Posterior vena cava (tissue), 2 donors: Measurements from ENCODE around the gene PRPF6. TPM values are rescaled to one million over a fixed set of nuclear protein-coding genes. Genes with fewer than 3 reads are reported as not detected.
A peak's percentile ranks its signal among the peaks of the same experiment; 100 is the strongest.

Experiments
- DNase-seq: peaks from one replicate; pipeline ENCODE4 v3.0.0-alpha.2; 2020; ENCODE audit warnings: low spot score
- intact Hi-C, 2 donors: fragments of 100-400 bp; cut with DNase I; formaldehyde crosslinking; loops; one replicate each; pipeline versions ENCODE4 v1.14.1 to v1.14.2; 2022 to 2023
- total RNA-seq, 2 donors: library from RNA; stranded (reverse); fragmentation: NEBNext Ultra II Directional; extraction: Animal tissue kit (Norgen Biotek cat#: 25700); gene quantifications; one replicate each; pipeline ENCODE4 v1.2.1, GENCODE V29; 2021
- donor health status: DM: yes; HTN: yes; CAD: no.
- donor health status: DM: yes; HTN: yes; CAD: no.

PRPF6 gene
- total RNA-seq, 2 donors from 2014 or later: 44.3 to 44.8 TPM

DNA sequence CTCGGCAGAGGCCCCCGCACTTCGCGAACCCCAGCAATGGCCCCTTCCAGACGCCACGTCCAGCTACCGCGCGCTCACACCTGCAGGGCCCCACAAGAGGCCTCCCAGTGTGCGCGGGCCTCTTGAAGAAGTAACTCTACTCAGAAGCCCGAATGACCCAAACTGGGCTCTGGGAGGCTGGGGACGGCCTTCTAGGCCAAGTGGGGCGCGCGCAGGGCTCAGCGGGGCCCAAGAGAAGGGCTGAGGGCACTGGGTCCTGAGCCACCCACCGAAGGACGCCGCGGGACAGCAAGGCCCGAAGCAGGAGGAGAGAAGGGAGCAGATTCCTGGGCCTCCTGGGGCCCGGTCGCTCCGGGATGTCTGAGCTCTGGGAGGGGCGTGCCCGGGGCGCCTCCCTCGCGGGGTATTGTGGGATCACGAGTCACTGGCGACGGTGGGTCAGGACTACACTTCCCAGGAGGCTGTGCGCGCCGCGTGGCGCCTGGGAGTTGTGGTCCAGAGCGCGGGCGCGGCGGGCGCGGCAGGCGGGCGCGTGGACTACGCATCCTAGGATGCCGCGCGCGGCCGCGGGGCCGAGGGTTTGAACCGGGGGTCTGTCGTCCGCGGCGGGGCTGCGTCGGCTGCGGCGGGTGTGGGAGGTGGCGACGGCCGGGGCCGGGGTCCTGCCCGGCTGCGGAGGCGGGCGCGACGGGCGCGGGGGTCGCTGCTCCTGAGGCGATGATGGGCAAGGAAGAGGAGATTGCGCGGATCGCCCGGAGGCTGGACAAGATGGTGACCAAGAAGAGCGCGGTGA, 81.9 kb downstream of the PRPF6 start, which contains the start of gene TCEA2:
TSS of gene TCEA2 (plus strand) at position 603 of the 793 bp plus-strand sequence. CDS start at position 718, 115 bp downstream.
- DNase-seq: peak; percentile 99
- intact Hi-C loops: no loop called here

DNA sequence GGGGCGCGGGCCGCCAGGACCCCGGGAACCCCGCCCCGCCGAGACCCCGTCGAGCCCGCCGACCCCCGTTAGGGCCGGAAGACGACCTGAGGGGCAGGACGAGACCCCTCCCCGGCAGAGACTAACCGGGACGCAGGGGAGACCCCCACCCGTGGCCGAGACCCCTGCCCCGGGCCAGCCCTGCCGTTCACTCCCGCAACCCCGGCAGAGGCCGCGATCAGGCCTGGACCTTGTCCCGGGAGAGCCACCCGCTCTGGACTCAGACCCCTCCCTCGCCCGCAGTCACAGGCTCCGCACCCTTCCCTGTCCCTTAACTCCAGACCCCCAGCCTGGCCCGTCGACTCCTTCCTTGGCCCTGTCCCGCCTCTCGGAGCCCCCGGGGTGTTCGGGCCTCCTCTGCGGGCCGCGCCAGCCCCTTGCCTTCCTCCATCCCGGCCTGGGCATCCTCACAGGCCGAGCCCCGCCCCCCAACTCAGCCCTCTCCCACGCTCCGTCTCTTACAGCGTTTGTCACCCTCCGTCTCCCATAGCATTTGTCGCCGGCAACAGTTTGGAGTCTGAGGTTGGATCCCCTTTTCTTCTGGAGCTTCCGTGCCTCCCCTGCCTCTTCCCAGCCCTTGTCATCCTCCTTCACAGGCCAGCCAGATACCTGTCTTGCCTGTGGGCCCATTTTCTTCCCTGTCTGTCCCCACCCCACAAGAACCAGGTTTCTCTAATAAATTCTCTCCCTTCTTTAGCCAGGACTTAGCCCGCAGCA, 82.6 kb downstream of the PRPF6 start:
- intact Hi-C loops: no loop called here
- no peak for DNase-seq

DNA sequence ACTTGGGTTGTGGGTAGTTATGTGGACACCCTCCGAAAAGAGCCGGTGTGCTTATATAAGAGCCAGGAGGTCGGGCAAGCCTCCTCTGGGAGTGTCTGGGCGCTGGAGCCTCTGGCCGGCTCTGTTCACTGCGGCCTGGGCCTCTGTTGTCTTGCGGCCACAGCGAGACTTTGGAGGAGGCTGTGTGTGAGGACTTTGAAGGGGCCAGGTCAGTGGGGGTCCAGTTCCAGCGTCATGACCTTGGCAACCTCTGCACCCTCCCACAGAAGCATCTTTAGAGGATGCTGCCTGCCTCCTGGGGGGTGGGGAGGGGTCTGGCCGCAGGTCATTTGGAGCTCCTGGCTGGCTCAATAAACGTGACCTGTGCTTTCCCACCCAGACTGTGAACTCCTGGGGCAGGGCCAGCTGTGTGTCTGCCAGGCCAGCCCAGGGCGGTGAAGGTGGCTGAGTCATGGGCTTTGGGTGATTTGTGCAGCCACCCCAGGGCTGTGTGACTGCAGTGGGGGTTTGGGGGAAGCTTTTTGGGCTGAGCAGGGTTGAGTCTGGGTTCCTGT, 83.3 kb downstream of the PRPF6 start:
- no peak for DNase-seq
- intact Hi-C loops: no loop called here

DNA sequence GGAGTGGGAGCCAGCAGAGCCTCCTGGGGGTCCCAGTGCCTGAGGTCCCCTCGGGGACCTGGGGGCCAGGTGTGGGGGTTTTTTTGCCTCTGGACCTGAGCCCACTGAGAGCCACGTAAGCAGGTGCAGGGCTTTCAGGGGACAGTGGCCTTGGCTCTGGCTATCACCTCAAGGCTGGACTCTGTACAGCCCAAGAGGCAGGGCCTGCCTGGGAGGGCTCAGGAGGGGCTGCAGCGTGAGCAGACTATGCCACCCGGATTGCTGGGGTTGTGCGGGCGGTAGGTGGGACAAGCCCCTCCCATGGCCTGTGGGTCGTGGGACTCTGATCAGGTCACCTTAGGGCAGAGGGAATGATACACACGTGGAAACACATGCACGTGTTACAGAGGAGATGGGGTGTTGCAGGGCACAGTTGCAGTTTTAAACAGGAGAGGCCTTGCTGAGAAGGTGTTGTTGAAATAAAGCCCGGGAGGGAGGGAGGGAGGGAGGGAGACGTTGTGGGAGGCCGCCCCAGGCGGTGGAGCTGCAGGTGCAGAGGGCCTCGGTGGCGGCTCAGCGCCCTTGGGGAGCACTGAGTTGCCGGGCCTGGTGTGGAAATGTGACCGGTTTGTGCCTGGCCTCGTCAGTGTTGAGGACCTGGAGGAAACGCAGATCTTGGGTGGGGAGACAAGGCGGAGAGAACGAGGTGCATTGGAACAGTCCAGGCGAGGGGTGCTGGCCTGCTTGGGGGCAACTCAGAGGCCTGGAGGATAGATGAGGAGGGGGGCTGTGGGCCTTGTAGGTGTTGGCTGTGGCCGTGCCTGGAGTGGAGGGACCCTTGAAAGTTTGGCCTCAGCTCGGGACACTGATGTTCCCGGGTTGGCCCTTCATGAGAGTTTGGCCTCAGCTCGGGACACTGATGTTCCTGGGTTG, 84.4 kb downstream of the PRPF6 start:
- no peak for DNase-seq
- intact Hi-C loops: no loop called here

DNA sequence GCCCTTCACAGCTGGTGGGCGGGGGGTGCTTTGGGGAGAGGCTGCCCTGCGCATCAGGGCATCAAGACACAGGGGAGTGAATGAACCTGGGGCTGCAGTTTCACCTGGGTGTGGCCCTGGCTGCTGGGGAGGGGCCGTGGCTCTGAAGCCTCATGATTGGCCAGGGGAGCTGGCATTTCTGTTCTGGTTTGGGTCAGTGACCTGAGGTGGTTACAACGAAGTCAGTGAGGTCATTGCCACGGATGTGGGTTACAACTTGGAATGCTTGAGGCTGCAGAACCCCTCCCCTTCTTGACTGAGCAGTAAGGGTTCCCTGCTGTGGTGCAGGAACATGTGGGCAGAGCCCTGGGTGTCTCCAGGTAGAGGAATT, 85.0 kb downstream of the PRPF6 start:
- intact Hi-C loops: no loop called here
- DNase-seq: no peak

DNA sequence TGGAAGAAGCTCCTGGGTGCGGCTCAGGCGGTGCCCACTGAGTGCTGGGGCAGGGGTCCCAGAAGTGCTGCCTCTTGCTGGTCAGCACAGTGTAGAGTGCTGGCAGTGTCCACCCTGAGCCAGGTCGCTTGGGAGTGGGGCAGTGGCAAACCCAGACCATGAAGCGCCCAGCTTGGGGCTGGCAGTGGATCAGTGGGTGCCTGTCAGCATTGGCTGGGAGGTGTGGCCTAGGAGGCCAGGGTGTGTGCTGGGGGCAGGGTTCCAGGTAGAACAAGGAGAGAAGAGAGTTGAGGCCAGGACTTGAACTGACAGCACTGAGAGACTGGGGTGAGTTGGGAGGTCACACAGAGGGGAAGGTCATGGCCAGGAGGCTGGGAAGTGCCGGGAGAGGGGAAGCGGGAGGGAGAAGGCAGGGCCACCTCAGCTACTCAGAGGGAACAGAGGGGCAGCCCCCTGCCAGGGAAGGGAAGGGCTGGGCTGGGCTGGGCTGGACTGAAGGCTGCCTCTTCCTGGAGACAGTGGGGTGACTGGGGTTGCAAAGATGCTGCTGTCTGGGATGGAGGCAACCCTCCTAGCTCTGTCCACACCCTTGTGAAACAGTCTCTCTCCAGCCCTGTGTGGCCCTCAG, 86.2 kb downstream of the PRPF6 start:
- intact Hi-C loops: no loop called here
- no peak for DNase-seq

DNA sequence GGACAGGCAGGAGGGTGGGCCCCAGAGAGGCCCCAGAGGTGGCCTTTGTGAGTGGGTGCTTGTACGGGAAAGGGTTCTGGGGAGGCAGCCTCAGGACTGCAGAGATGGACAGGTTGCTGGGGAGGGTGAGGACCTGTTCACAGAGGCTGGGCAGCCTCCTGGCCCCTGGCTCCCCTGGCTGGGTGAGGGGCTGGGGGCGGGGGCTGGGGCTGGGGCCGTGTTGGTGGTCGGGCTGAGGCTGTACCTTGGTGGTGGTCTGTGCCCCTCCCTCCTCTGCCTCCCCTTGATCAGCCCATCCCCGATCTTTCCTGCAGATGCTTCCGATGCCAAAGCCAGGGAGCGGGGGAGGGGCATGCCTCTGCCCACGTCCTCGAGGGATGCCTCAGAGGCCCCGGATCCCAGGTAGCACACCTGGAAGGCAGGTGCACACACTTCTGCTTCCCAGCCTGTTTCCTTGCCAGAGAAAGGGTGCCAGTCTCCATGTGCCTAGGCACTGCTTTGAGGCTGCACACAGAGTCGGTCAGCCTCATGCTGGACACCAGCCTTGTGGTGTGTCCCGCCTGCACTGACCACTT, 86.9 kb downstream of the PRPF6 start:
- intact Hi-C loops: no loop called here
- DNase-seq: no peak

DNA sequence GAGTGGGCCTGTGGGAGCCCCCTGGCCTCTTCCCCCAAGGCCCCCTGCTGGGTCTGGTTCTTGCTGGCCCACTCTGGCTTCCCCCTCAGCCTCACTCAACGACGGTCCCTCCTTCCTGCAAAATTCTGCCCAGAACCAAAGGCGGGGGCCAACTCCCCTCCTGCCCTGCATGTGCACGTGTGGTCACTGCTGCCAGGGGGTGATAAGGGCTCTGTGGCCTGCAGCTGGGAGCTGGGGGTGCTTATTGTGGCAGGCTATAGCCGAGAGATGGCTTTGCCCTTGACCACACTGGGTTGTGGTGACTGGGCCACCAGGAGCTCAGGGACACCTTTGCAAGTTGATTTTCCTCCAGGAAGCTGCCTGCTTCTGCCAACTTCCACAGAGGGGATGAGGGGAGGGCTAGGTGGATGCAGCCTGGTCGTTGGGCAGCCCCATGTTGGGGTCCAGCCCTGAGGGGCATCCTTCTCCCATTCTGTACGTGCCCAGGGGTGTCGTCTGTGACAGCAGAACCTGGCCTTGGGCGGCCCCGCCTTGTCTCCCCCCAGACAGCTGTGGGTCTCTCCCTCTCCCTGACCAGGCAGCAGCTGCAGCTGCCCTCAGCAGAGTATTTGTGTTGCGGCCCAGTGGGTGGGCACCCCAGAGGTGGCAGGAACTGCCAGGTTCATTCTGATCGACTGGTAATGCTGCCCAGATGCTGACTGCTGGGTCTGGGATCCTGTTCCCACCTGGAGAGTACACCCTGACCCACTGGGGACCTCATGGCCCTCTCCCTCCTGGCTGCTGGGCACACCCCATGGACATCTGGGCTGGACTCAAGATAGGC, 87.7 kb downstream of the PRPF6 start:
- intact Hi-C loops: no loop called here

DNA sequence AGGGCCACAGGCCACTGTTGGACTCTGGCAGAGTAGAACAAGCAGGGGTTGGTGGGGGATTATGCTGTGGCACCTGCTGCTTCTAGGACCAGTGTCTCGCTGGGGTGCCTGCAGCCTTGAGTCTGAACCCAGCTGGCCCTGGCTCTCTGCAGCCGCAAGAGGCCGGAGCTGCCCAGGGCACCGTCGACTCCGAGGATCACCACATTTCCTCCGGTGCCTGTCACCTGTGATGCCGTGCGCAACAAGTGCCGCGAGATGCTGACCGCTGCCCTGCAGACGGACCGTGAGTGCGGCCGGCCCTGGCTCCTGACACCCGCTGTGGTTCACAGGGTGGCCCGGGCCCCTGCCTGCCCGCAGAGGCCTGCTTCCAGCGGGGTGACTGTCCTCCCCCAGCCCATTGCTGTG, 88.3 kb downstream of the PRPF6 start:
- intact Hi-C loops: no loop called here

More for the DNA sequence above, 87.7 kb downstream of the PRPF6 start:
- DNase-seq: no peak

DNA sequence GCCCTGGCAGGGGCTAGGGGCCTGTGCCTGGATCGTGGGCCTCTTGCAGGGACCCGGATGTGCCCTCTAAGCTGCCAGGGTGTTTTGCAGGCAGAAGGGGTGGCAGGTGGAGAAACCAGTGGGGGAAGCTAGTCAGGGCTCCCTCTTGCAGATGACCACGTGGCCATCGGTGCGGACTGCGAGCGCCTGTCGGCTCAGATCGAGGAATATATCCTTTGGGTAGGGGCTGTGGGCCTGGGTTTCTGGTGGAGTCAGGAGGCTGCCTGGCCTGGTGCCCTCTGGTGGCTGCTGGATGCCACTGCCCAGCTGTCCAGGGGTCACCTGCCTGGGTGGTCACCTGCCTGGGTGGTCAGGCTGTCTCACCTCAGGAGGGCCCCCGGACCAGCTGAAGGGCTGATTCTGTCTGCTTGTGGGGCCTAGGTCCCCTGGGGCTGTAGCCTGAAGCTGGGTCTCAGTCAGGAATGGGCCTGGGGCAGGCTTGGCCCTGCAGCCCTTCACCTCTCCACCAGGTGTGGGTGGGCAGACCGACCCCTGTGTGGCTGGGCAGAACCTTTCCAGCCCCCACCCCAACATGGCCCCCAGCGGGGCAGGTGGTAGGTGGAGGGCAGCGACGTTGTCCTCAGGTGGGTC, 88.8 kb downstream of the PRPF6 start:
- intact Hi-C loops: no loop called here

More for the DNA sequence above, 88.3 kb downstream of the PRPF6 start:
- no peak for DNase-seq

DNA sequence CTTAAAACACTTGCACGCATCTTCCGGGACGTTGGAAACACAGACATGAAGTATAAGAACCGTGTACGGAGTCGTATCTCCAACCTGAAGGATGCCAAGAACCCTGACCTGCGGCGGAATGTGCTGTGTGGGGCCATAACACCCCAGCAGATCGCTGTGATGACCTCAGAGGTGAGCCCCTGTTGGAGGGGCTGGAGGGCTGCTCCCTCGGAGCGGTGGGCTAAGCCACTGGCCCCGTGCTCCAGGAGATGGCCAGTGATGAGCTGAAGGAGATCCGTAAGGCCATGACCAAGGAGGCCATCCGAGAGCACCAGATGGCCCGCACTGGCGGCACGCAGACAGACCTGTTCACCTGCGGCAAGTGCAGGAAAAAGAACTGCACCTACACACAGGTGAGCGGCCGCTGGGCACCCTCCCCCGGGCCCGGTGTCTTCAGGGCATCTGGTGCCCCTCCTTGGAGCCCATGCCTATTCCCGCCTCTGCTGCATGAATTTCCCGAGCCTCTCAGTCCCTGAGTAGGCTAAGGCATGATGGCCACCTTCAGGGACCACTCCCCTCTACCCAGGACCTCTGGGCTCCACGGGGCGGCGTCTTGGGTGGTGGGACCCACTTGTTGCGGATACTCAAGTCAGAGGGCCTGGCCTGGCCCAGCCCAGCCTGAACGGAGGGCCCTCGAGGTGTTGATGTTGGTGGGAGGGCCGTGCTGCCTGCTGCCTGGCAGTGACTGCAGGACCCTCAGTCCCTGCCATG, 89.5 kb downstream of the PRPF6 start:
- no peak for DNase-seq
- intact Hi-C loops: no loop called here

More for the DNA sequence above, 88.8 kb downstream of the PRPF6 start:
- no peak for DNase-seq

DNA sequence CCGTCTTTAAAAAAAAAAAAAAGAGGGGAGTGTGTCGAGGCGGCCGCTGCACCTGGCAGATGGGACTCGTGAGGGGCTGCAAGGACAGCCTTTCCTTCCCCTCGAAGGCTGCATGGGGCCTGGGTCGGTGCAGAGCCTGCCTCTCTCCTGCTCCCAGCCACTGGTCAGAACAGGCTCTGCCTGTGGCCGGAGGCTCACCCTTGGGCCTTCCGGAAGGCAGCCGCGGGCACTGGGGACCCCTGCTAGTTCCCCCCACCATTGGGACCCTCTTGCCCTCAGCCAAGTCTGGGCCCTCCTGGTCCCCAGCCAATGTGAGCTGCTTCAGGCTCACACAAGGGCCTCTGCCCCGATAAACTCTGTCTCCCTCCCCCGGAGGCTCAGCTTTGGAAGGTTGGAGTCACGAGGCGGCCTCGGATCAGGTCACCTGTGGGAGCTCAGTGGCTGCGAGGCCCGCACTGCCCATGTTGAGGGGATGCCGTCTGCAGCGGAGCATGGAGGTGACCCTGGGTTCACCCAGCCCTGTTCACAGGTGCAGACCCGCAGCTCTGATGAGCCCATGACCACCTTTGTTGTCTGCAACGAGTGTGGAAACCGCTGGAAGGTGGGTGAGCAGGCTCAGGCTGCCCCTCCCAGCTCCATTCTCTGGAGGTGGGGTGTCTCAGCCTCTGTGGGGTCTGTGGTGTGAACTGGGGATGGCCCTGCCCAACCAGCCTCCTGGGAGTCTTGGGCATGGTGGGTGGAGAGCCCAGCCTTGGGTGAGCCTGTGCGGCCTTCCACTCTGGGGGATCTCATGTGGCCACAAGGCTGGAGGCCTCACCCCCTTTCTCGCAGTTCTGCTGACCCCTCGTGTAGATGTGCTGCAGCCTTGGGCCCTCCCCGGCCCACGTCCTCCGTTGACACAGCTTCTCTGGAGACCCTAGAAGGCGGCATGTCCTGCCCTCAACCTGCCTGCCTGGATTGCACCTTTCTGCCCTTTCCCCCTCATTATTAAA, 90.7 kb downstream of the PRPF6 start:
- no peak for DNase-seq
- intact Hi-C loops: no loop called here

DNA sequence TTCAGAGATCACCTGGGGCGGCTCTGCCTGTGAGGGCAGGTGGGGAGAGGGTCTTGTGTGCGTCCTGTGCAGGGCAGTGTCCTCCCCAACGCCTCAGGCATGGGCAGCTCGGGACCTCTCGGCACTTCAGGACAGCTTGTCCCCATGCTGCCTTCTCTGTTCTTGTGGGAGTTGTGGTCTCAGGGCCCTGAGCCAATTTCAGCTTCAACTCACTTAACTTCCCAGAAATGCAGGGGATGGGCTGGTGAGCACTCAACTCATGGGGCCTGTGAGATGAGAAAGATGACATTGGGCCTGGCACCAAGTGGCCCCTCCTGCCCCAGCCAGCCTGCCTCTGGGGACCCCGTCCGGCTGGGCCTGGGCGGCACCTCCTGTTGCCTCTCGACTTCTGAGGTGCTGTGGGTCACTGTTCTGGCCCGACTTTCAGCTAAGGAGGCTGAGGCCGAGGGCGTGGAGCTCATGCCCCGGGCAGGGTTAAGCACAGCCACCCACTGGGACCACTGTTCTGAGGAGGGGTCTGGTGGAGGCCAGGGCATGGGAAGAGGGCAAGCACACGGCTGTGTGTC, 91.6 kb downstream of the PRPF6 start:
- intact Hi-C loops: no loop called here

DNA sequence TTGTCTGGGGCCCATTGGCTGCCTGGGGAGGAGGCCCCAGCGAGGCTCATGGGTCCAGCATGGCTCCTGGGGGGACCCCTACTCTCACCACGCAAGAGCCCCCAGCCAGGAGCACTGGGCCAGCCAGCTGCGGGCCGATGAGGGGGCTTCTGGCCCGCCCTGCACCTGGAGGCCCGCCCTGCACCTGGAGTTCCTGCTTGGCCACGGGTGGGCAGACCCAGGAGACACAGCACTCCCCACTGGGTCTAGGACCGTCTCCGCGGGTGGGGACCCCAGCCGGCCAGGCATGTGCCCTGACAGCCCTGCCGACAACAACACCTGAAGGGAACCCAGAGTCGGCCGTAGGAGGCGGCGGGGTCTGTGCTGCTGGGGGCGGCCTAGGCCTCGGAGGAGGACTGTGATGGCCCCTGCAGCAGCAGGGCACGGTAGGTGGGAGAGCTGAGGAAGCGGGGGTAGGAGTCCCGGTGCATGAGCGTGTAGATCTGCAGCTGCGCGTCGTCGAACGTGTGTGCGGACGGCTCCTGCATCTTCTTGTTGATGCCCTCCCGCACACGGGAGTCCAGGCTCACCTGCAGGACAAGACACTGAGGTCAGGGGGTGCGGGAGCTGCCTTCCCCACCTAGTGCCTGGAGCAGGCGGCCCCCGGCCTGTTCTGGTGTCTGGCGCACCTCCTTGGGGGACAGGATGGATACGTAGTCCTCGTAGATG, 92.7 kb downstream of the PRPF6 start:
- no peak for DNase-seq

More for the DNA sequence above, 91.6 kb downstream of the PRPF6 start:
- no peak for DNase-seq

More for the DNA sequence above, 92.7 kb downstream of the PRPF6 start:
- intact Hi-C loops: no loop called here
